Motor neuron (in vitro differentiated cells): ENCODE results near the gene RAPGEF1. TPM values are rescaled to one million over a fixed set of nuclear protein-coding genes. Genes with fewer than 3 reads are reported as not detected.

ENCODE experiments used
- ATAC-seq, 8 experiments: fragments of 200-7000 bp; cut with Tn5 transposase; replicated peaks in 6 of 8; 2 replicates each; pipeline ENCODE4 v1.8.0; 2021; ENCODE audit warnings: mild to moderate bottlenecking in 8 of 8, moderate library complexity in 8 of 8
- H3K27ac ChIP-seq, 2 donors: fragments of 250-450 bp; sonication (Bioruptor Pico); 2 replicates each; pipeline ENCODE4 v1.9.0; 2021; ENCODE audit warnings: antibody characterized with exemption in 2 of 2, mild to moderate bottlenecking in 2 of 2, moderate library complexity in 1 of 2
- H3K4me1 ChIP-seq, 2 donors: fragments of 250-450 bp; sonication (Bioruptor Pico); replicated peaks in 1 of 2; 2 replicates each; pipeline ENCODE4 v1.6.1; 2021; ENCODE audit warnings: antibody characterized with exemption in 2 of 2, mild to moderate bottlenecking in 2 of 2, moderate library complexity in 1 of 2
- H3K4me3 ChIP-seq, 5 donors: fragments of 250-450 bp; sonication (Bioruptor Pico); 2 replicates each; pipeline ENCODE4 v1.9.0; 2021; ENCODE audit warnings: antibody characterized with exemption in 5 of 5, mild to moderate bottlenecking in 5 of 5, moderate library complexity in 4 of 5
- WGBS, 10 experiments: fragments of 450-650 bp; shearing (Covaris generic); methylation state at CpG; one replicate each; pipeline ENCODE4 v1.0.0; 2022; 5-methylcytosine and 5-hydroxymethylcytosine counted together
- in situ Hi-C, 9 experiments: fragments of 400-800 bp; cut with MboI; loops; one replicate each; pipeline ENCODE4 v1.15.0; 2021; ENCODE audit warnings: low sequenced_read_pairs in 9 of 9, low pct_unique_long_range_greater_than_20kb in 2 of 9; ENCODE audit not compliant: unreplicated experiment in 9 of 9
- total RNA-seq, 8 experiments: library from RNA; unstranded; fragments of 300-600 nt; gene quantifications; 2 replicates each; pipeline versions ENCODE4 v1.2.3 to v1.2.4, GENCODE V29; 2022

Gene RAPGEF1
- total RNA-seq, 8 experiments from 2014 or later: 15.4 to 42.0 (median 24.9) TPM

DNA sequence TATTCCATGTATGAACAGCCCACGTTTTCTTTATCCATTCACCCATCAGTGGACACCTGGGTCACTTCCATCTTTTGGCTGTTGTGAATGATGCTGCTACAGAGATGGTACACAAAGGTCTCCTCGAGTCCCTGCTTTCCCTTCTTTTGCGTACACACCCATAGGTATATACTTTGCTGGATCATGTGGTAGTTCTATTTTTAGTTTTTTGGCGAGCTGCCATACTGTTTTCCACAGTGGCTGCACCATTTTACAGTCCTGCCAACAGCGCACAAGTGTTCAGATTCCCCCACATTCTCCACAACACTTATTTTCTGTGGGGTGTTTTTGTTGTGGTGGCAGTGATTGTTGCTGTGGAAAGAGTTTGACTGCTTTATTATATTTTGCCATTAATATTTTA, 16.2 kb downstream of the RAPGEF1 start:
- in situ Hi-C loops: loop anchor here in 1 of 9 experiments (25.0 kb wide), 1 partner anchor 361 kb away; no protein-coding TSS in a partner anchor
- WGBS, 10 experiments: 52 to 100% (median 85%) methylated on average over 1 to 3 of the region's 5 CpGs; no CpG with 5 or more reads in 1 of the 10 experiments
- Histone ChIP-seq H3K27ac (no peak overlapping the region), H3K4me1 (peaks cover 15 to 16% of the 10 kb centered on the region in 2 donors), H3K4me3 (no peak overlapping the region)
- ATAC-seq: no peak

DNA sequence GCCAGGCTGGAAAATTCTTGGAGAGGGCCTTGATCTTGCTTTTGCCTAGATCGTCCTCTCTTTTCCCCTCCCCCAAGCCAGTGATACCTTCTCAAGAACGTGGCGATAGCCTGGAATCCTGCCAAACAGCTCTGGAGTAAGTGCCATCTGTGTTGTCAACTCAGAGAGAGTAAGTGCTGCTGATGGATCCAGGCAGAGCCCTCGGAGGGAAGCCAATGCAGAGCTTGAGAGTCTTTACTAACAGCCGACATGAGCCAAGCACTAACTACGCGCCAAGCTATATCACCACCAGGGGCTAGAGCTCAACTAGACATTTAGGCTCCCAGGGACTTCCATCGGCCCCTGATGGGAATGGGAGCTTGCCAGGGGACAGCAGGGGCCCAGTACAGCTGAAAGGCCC, 17.6 kb downstream of the RAPGEF1 start:
- Histone ChIP-seq H3K27ac (no peak overlapping the region), H3K4me1 (peaks cover 2 to 3% of the 10 kb centered on the region in 2 donors), H3K4me3 (no peak overlapping the region)
- no peak for ATAC-seq
- in situ Hi-C loops: loop anchor here in 1 of 9 experiments (25.0 kb wide), 1 partner anchor 360 kb away; no protein-coding TSS in a partner anchor
- 40 to 100% (median 100%) methylated on average over 1 to 3 of the region's 8 CpGs; no CpG with 5 or more reads in 5 of the 10 experiments for WGBS, 10 experiments

DNA sequence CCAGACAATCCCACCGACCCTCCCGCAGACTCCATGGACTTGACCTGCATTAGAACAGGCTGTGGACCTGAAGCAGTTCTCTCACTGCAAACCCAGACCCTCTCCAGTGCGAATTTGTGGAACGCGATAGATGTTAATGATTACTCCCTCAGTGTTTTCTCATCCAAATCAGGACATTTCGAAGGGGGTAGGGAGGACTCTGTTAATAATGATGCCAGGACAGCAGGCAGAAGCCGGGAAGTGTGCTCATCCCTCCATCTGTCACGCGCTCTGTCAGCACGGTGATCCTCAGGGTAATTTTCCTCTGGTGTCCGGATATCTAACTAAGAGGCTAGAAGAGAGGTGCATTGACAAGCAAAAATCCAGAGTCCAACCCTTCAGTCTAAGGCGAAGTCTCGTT, 18.8 kb downstream of the RAPGEF1 start:
- Histone ChIP-seq H3K4me1 (no peaks in the 10 kb centered on the region), H3K4me3 (no peak overlapping the region), H3K27ac (no peak overlapping the region)
- ATAC-seq: peak in 3 of 8 experiments; percentile 39 to 78 (median 70)
- in situ Hi-C loops: loop anchor here in 1 of 9 experiments (25.0 kb wide), 1 partner anchor 359 kb away; no protein-coding TSS in a partner anchor
- WGBS, 10 experiments: 61 to 100% (median 93%) methylated on average over 1 to 10 of the region's 13 CpGs; no CpG with 5 or more reads in 1 of the 10 experiments

DNA sequence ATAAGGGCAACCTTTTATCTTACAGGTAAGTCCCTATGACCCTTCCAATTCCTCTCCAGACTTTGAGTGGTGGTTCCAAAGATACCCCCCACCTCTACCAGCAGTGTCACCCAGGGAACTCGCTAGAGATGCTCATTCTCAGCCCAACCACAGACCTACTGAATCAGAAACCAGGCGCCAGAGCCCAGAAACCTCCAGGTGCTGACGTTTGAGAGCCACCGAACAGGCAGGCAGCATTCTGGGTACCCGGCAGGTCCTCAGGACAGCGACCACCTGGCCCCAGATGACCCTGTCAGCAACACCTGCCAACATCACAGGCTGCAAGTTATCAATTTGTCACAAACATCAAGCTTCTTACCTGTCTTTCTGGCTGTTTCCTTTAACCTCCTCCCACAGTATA, 19.5 kb downstream of the RAPGEF1 start:
- no peak overlapping the region for H3K27ac ChIP-seq
- in situ Hi-C loops: loop anchor here in 1 of 9 experiments (25.0 kb wide), 1 partner anchor 358 kb away; no protein-coding TSS in a partner anchor
- no peaks in the 10 kb centered on the region for H3K4me1 ChIP-seq
- ATAC-seq: no peak
- H3K4me3 ChIP-seq: no peak overlapping the region
- 80 to 100% (median 100%) methylated on average over 1 to 5 of the region's 6 CpGs; no CpG with 5 or more reads in 2 of the 10 experiments for WGBS, 10 experiments

DNA sequence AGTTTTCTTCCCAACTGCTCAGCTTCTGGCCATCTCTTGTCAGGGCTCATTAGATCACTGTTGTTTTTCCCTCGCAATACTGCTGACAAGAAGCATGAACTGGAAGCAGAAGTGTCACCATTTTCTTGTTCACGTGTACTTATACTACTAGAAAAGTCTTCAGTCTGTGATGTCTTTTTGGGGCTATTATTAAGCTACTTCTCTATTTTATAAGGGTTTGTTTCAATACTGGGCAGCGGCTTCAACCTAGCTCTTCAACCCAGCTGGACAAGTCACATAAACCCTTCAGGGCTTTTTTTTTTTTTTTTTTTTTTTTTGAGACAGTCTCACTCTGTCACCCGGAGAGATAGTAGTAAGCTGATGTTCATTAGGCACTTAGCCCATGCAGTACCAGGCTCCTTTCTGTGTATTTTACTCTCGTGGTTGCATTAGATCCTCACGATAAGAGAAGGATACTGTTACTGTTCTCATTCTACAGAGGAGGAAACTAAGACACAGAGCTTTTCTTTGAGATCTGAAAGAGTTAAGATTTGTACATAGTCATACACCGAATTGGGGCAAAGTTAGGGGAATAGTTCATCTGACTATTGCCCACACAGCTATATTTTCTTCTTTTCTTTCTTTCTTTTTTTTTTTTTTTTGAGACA, 20.5 kb downstream of the RAPGEF1 start:
- in situ Hi-C loops: loop anchor here in 1 of 9 experiments (25.0 kb wide), 1 partner anchor 357 kb away; no protein-coding TSS in a partner anchor
- no peak for ATAC-seq
- 37 to 93% (median 81%) methylated on average over 2 to 7 of the region's 7 CpGs for WGBS, 10 experiments
- no peak overlapping the region for H3K27ac ChIP-seq
- no peaks in the 10 kb centered on the region for H3K4me1 ChIP-seq
- no peak overlapping the region for H3K4me3 ChIP-seq

DNA sequence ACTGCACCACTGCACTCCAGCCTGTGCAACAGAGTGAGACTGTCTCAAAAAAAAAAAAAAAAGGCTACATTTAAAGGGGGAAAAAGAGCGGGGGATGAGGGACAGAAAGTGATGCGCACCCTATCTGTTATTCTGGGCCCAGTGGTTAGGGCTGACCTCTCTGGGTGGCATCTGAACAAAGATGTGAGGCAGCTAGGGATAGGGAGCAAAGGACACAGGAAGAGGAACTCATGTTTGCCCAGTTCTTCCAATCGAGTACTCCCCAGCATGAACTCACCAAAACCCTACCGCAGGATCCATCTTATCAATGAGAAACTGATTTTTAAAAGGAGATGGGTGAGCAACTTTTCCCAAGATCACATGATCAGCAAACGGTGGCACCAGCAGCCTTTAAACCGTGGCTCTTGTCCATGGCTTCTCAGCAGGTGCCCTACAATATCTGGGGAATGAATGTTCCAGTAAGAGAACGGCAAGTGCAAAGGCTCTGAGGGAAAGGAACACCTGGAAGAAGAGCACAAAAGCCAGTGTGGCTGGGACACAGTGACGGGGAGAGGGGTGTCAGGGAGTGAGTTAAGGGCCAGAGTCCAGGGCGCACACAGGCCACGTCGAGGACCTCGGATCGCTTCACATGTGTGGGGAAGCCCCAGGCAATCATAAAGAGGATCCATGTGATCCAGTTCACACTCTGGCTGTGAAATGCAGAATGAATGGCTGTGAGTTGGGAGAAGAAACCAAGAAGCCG, 22.0 kb downstream of the RAPGEF1 start:
- Histone ChIP-seq H3K27ac (no peak overlapping the region), H3K4me1 (no peaks in the 10 kb centered on the region), H3K4me3 (no peak overlapping the region)
- in situ Hi-C loops: loop anchor here in 1 of 9 experiments (25.0 kb wide), 1 partner anchor 356 kb away; no protein-coding TSS in a partner anchor
- no peak for ATAC-seq
- 76 to 100% (median 90%) methylated on average over 1 to 7 of the region's 14 CpGs; no CpG with 5 or more reads in 1 of the 10 experiments for WGBS, 10 experiments

DNA sequence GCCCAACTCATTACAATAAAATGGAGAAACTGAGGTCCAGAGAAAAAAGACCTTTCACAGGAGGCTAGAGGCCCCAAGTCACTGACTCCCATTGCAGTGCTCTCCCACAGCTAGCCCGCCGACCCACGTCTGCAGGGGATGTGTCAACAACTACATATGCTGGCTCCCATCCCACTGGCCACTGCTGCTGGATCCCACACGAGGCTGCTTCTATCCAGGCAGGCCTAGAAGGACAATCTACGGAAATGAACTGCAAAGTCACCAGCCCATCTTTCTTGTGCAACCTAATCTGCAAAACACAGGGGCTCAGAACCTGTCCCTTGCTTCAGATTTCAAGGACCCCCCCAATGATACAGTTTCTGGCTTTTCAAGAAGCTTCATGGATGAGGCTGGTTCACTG, 24.0 kb downstream of the RAPGEF1 start:
- no peak for ATAC-seq
- no peaks in the 10 kb centered on the region for H3K4me1 ChIP-seq
- no peak overlapping the region for H3K27ac ChIP-seq
- 0 to 100% (median 100%) methylated on average over 1 to 2 of the region's 5 CpGs; no CpG with 5 or more reads in 5 of the 10 experiments for WGBS, 10 experiments
- in situ Hi-C loops: loop anchor here in 1 of 9 experiments (25.0 kb wide), 1 partner anchor 354 kb away; no protein-coding TSS in a partner anchor
- no peak overlapping the region for H3K4me3 ChIP-seq

DNA sequence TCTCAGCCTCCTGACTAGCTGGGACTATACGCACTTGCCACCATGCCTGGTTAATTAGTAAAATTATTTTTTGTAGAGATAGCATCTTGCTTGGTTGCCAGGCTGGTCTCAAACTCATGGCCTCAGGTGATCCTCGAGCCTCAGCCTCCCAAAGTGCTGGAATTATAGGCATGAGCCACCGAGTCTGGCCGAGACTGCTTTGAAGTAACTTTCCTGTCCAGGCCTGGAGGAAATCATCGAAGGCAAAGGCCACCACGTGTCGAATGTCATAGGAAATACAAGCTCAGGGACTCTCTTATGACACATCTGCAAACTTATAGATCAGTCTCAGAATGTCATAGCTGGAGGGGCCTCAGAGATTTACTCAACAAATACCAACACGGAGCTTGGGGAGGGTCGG, 25.1 kb downstream of the RAPGEF1 start:
- ATAC-seq: no peak
- WGBS, 10 experiments: 75 to 100% (median 94%) methylated on average over 1 to 5 of the region's 9 CpGs; no CpG with 5 or more reads in 1 of the 10 experiments
- Histone ChIP-seq H3K27ac (no peak overlapping the region), H3K4me3 (no peak overlapping the region), H3K4me1 (peaks cover 0 to 3% of the 10 kb centered on the region in 2 donors)
- in situ Hi-C loops: loop anchor here in 1 of 9 experiments (25.0 kb wide), 1 partner anchor 353 kb away; no protein-coding TSS in a partner anchor

DNA sequence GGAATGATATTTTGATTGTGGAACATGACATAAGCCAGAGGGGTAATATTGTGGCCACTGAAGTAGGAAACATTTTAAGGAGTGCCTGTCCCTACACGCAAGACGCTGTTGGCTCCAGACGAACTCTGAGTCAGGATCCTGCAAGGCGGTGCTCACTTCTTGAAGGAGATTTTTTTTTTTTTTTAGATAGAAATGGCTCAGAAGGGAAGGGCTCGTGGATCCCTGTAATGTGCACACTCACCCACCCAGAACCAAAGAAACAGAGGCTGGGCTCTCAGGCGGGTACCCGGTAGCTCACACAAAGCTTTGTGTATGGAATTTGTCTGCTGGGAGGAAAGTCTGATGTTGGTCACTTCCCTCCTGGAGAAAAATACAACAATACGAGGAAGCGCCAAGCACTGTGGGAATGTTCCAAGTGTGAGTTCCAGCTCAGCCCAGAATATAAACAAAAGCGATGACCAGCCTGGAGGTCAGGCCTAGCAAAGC, 25.7 kb downstream of the RAPGEF1 start:
- WGBS, 10 experiments: 11 to 100% (median 85%) methylated on average over 2 to 9 of the region's 10 CpGs; no CpG with 5 or more reads in 1 of the 10 experiments
- Histone ChIP-seq H3K4me3 (no peak overlapping the region), H3K27ac (no peak overlapping the region), H3K4me1 (peaks cover 0 to 7% of the 10 kb centered on the region in 2 donors)
- in situ Hi-C loops: loop anchor here in 1 of 9 experiments (25.0 kb wide), 1 partner anchor 352 kb away; no protein-coding TSS in a partner anchor
- peak in 2 of 8 experiments; percentile 97 to 98 for ATAC-seq

DNA sequence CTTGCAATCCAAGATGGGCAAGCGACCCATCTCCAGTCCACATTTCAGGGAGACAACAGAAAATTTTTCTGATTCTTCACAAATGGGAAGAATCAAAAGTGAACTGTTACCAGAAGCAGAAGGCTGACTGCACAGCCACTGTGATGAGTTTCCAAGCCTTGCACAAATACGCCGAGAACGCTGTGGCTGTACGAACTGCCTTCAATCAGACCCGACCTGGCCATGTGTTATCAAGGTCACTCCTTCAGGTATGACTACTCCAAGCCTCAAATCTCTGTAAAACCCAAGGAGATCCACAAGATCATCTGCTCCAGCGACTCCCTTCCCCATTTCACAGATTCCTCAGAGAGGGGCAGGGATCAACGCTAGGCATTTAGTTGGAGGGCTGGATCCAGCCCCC, 26.9 kb downstream of the RAPGEF1 start:
- WGBS, 10 experiments: 80 to 100% (median 93%) methylated on average over 1 to 6 of the region's 8 CpGs; no CpG with 5 or more reads in 3 of the 10 experiments
- peaks cover 1 to 9% of the 10 kb centered on the region in 2 donors for H3K4me1 ChIP-seq
- no peak overlapping the region for H3K27ac ChIP-seq
- H3K4me3 ChIP-seq: no peak overlapping the region
- ATAC-seq: no peak
- in situ Hi-C loops: loop anchor here in 1 of 9 experiments (25.0 kb wide), 1 partner anchor 351 kb away; no protein-coding TSS in a partner anchor

DNA sequence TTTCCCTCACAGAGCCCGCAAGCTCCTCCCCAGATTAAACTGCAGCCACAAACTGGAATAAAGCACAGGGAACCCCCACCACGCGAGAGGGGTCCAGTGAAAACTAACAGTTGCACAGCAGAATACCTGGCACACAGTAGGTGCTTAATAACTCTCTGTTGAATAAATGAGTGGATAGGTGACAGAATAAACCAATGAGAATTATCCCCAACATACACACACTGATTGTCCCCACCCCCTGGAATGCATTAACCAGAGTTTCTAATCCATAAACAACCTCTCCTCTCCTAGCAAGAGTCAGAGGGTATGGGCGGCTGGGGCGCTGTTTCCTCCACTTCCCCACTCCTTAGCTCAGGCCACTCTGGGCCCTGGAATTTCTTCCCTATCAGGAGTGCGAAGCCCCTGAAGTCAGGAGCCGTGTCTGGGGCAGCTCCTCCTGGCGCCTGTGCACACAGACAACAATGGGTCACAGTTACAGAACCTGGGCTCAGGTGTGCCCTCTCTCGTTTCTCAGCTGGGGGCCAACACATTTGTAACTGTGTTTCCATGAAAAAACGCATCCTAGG, 27.6 kb downstream of the RAPGEF1 start:
- ATAC-seq: no peak
- WGBS, 10 experiments: 73 to 100% (median 94%) methylated on average over 3 to 7 of the region's 10 CpGs; no CpG with 5 or more reads in 1 of the 10 experiments
- peaks cover 6 to 17% of the 10 kb centered on the region in 2 donors for H3K4me1 ChIP-seq
- H3K4me3 ChIP-seq: no peak overlapping the region
- no peak overlapping the region for H3K27ac ChIP-seq
- in situ Hi-C loops: loop anchor here in 1 of 9 experiments (25.0 kb wide), 1 partner anchor 350 kb away; no protein-coding TSS in a partner anchor

DNA sequence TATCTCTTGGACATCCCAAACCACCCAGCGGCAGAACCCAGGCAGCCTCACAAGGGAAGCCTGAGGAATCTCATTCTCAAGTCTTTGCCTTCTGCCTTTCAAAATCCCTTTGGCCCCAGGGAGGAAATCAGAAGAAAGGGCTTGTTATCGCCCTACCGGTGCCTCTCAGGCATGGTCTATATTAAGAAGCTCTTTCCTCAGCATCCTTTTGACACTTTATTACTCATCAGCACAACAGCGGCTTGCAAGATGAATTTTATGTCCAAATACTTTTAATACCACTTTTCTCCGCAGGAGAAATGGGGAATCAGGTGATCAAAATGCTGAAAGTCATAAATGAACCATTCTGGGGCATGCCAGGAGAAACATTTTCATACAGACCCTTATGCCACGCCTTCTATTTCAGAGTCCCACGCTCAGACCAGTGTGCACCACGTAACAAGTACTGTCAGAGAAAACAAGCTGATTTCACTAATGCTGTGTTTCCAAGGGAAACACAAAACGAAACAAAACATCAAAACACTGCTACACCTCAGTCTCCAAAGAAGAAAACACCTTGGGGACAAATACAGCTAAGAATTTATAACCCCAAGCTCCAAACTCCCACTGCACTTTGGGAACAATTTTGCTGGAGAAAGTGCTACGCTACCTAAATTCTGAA, 30.0 kb downstream of the RAPGEF1 start:
- 20 to 100% (median 73%) methylated on average over 1 to 9 of the region's 10 CpGs; no CpG with 5 or more reads in 1 of the 10 experiments for WGBS, 10 experiments
- ATAC-seq: peak in 5 of 8 experiments; percentile 28 to 65 (median 42)
- peaks cover 6 to 17% of the 10 kb centered on the region in 2 donors for H3K4me1 ChIP-seq
- no peak overlapping the region for H3K4me3 ChIP-seq
- peak overlapping the region in 1 of 2 donors; percentile 16 for H3K27ac ChIP-seq
- in situ Hi-C loops: loop anchor here in 1 of 9 experiments (25.0 kb wide), 1 partner anchor 348 kb away; no protein-coding TSS in a partner anchor
